OCI-LY1 (cell line): ENCODE measurements around the gene DNAJB1.

Source experiments
- CTCF ChIP-seq: fragments of 200-600 bp; sonication (generic), shearing (Covaris generic); IDR thresholded peaks from 2 replicates; pipeline ENCODE4 v1.5.1; 2017; ENCODE audit warnings: mild to moderate bottlenecking, antibody characterized with exemption, low read length, moderate library complexity, mixed read lengths
- EZH2 ChIP-seq: fragments of 200-600 bp; sonication (generic), shearing (Covaris generic); IDR thresholded peaks from 2 replicates; pipeline ENCODE4 v1.8.0; 2017; ENCODE audit warnings: borderline replicate concordance, mixed run types, mild to moderate bottlenecking, antibody characterized with exemption, low read length, moderate library complexity, mixed read lengths

- TF ChIP-seq CTCF (no peak), EZH2 (no peak)
Observed at GRCh38 chr19:14467816-14468215, 50.4 kb downstream of the DNAJB1 start.
